Measurements from ENCODE around the gene HM13. TPM values are rescaled to one million over a fixed set of nuclear protein-coding genes. Genes with fewer than 3 reads are reported as not detected.
A peak's percentile ranks its signal among the peaks of the same experiment; 100 is the strongest.

Gene HM13
- total RNA-seq, 3 donors from 2014 or later: 191 to 210 (median 195) TPM

GRCh38 chr20:31564284-31564683, 50.0 kb downstream of the HM13 start:
- no peak overlapping the region for H3K4me3 Mint-ChIP-seq
- H3K9me3 Mint-ChIP-seq: no peaks in the 10 kb centered on the region
- peaks cover 32% of the 10 kb centered on the region for H3K36me3 Mint-ChIP-seq (ENCODE audit: insufficient read depth)
- H3K27me3 Mint-ChIP-seq (ENCODE audit: low read depth): no peaks in the 10 kb centered on the region
- DNase-seq (no peak), ATAC-seq (no peak)
- H3K4me1 Mint-ChIP-seq (ENCODE audit: low read depth): peaks cover 19% of the 10 kb centered on the region

- Mint-ChIP-seq H3K4me1 (ENCODE audit: low read depth) (peaks cover 11% of the 10 kb centered on the region), H3K9me3 (no peaks in the 10 kb centered on the region), H3K4me3 (no peak overlapping the region), H3K27me3 (ENCODE audit: low read depth) (no peaks in the 10 kb centered on the region), H3K36me3 (ENCODE audit: insufficient read depth) (peaks cover 24% of the 10 kb centered on the region)
- ATAC-seq: no peak
- DNase-seq: no peak
Measured at GRCh38 chr20:31565699-31566318, 51.6 kb downstream of the HM13 start.

- Mint-ChIP-seq H3K4me3 (no peak overlapping the region), H3K36me3 (ENCODE audit: insufficient read depth) (peaks cover 20% of the 10 kb centered on the region), H3K9me3 (no peaks in the 10 kb centered on the region), H3K4me1 (ENCODE audit: low read depth) (peaks cover 11% of the 10 kb centered on the region), H3K27me3 (ENCODE audit: low read depth) (no peaks in the 10 kb centered on the region)
- DNase-seq (no peak), ATAC-seq (no peak)
Measured at GRCh38 chr20:31566319-31566657, 52.0 kb downstream of the HM13 start.

- Mint-ChIP-seq H3K4me1 (ENCODE audit: low read depth) (peaks cover 11% of the 10 kb centered on the region), H3K27me3 (ENCODE audit: low read depth) (no peaks in the 10 kb centered on the region), H3K9me3 (no peaks in the 10 kb centered on the region), H3K4me3 (no peak overlapping the region), H3K36me3 (ENCODE audit: insufficient read depth) (peaks cover 15% of the 10 kb centered on the region)
- ATAC-seq (peak; percentile 44 to 45), DNase-seq (peak; percentile 29)
Measured at GRCh38 chr20:31566658-31567379, 52.6 kb downstream of the HM13 start.

GRCh38 chr20:31567380-31567720, 53.1 kb downstream of the HM13 start:
- H3K9me3 Mint-ChIP-seq: no peaks in the 10 kb centered on the region
- ATAC-seq (no peak), DNase-seq (no peak)
- no peak overlapping the region for H3K4me3 Mint-ChIP-seq
- H3K4me1 Mint-ChIP-seq (ENCODE audit: low read depth): peaks cover 15% of the 10 kb centered on the region
- H3K36me3 Mint-ChIP-seq (ENCODE audit: insufficient read depth): peaks cover 13% of the 10 kb centered on the region
- no peaks in the 10 kb centered on the region for H3K27me3 Mint-ChIP-seq (ENCODE audit: low read depth)

GRCh38 chr20:31568041-31568731, 53.9 kb downstream of the HM13 start:
- H3K36me3 Mint-ChIP-seq (ENCODE audit: insufficient read depth): peaks cover 8% of the 10 kb centered on the region
- H3K4me3 Mint-ChIP-seq: no peak overlapping the region
- no peaks in the 10 kb centered on the region for H3K9me3 Mint-ChIP-seq
- H3K4me1 Mint-ChIP-seq (ENCODE audit: low read depth): peaks cover 16% of the 10 kb centered on the region
- H3K27me3 Mint-ChIP-seq (ENCODE audit: low read depth): no peaks in the 10 kb centered on the region
- DNase-seq (no peak), ATAC-seq (no peak)

GRCh38 chr20:31568773-31569162, 54.5 kb downstream of the HM13 start:
- Mint-ChIP-seq H3K27me3 (ENCODE audit: low read depth) (no peaks in the 10 kb centered on the region), H3K36me3 (ENCODE audit: insufficient read depth) (peaks cover 8% of the 10 kb centered on the region), H3K4me1 (ENCODE audit: low read depth) (peaks cover 21% of the 10 kb centered on the region), H3K4me3 (no peak overlapping the region), H3K9me3 (no peaks in the 10 kb centered on the region)
- DNase-seq (no peak), ATAC-seq (no peak)

- Mint-ChIP-seq H3K36me3 (ENCODE audit: insufficient read depth) (peaks cover 8% of the 10 kb centered on the region), H3K27me3 (ENCODE audit: low read depth) (no peaks in the 10 kb centered on the region), H3K9me3 (no peaks in the 10 kb centered on the region), H3K4me3 (no peak overlapping the region), H3K4me1 (ENCODE audit: low read depth) (peaks cover 26% of the 10 kb centered on the region)
- peak; percentile 59 for DNase-seq
- peak; percentile 22 to 25 for ATAC-seq
Measured at GRCh38 chr20:31569163-31570020, 55.1 kb downstream of the HM13 start.

- H3K36me3 Mint-ChIP-seq (ENCODE audit: insufficient read depth): peaks cover 5% of the 10 kb centered on the region
- H3K27me3 Mint-ChIP-seq (ENCODE audit: low read depth): no peaks in the 10 kb centered on the region
- H3K4me1 Mint-ChIP-seq (ENCODE audit: low read depth): peaks cover 26% of the 10 kb centered on the region
- DNase-seq: no peak
- no peak overlapping the region for H3K4me3 Mint-ChIP-seq
- no peak for ATAC-seq
- no peaks in the 10 kb centered on the region for H3K9me3 Mint-ChIP-seq
Measured at GRCh38 chr20:31570021-31570463, 55.8 kb downstream of the HM13 start.

GRCh38 chr20:31570735-31571617, 56.7 kb downstream of the HM13 start:
- H3K36me3 Mint-ChIP-seq (ENCODE audit: insufficient read depth): peaks cover 2% of the 10 kb centered on the region
- no peaks in the 10 kb centered on the region for H3K9me3 Mint-ChIP-seq
- peaks cover 26% of the 10 kb centered on the region for H3K4me1 Mint-ChIP-seq (ENCODE audit: low read depth)
- no peaks in the 10 kb centered on the region for H3K27me3 Mint-ChIP-seq (ENCODE audit: low read depth)
- ATAC-seq: no peak
- peak overlapping the region; percentile 84 for H3K4me3 Mint-ChIP-seq
- no peak for DNase-seq

GRCh38 chr20:31572042-31572700, 57.9 kb downstream of the HM13 start:
- ATAC-seq: peak; percentile 2 to 4
- Mint-ChIP-seq H3K9me3 (no peaks in the 10 kb centered on the region), H3K36me3 (ENCODE audit: insufficient read depth) (peaks cover 2% of the 10 kb centered on the region), H3K27me3 (ENCODE audit: low read depth) (no peaks in the 10 kb centered on the region), H3K4me3 (peak overlapping the region; percentile 84), H3K4me1 (ENCODE audit: low read depth) (peaks cover 19% of the 10 kb centered on the region)
- DNase-seq: no peak

GRCh38 chr20:31572701-31573554, 58.7 kb downstream of the HM13 start:
- H3K4me1 Mint-ChIP-seq (ENCODE audit: low read depth): peaks cover 22% of the 10 kb centered on the region
- ATAC-seq (peak; percentile 90 to 92), DNase-seq (peak; percentile 83)
- H3K36me3 Mint-ChIP-seq (ENCODE audit: insufficient read depth): no peaks in the 10 kb centered on the region
- H3K4me3 Mint-ChIP-seq: peak overlapping the region; percentile 86
- no peaks in the 10 kb centered on the region for H3K27me3 Mint-ChIP-seq (ENCODE audit: low read depth)
- no peaks in the 10 kb centered on the region for H3K9me3 Mint-ChIP-seq
